IgD-negative memory B cell (primary cell): ENCODE data around the gene NOS1AP. TPM values are rescaled to one million over a fixed set of nuclear protein-coding genes. Genes with fewer than 3 reads are reported as not detected.

Experiments used
- H3K27ac Mint-ChIP-seq, 3 donors: one replicate each; pipeline ENCODE4 v1.8.0; 2020 to 2022; ENCODE audit warnings: mild to moderate bottlenecking in 3 of 3, mixed read lengths in 3 of 3, moderate library complexity in 1 of 3
- H3K27me3 Mint-ChIP-seq: one replicate; pipeline ENCODE4 v1.8.0; 2021; ENCODE audit warnings: mixed read lengths
- H3K36me3 Mint-ChIP-seq: one replicate; pipeline ENCODE4 v1.8.0; 2020; ENCODE audit warnings: mild to moderate bottlenecking, mixed read lengths
- H3K4me1 Mint-ChIP-seq, 3 donors: one replicate each; pipeline ENCODE4 v1.8.0; 2020 to 2022; ENCODE audit warnings: mixed read lengths in 3 of 3, mild to moderate bottlenecking in 1 of 3
- H3K4me3 Mint-ChIP-seq, 4 donors: one replicate each; pipeline ENCODE4 v1.8.0; 2020 to 2022; ENCODE audit warnings: mild to moderate bottlenecking in 4 of 4, mixed read lengths in 4 of 4, moderate library complexity in 3 of 4
- H3K9me3 Mint-ChIP-seq, 3 donors: one replicate each; pipeline ENCODE4 v1.8.0; 2020 to 2021; ENCODE audit warnings: mixed read lengths in 3 of 3, mild to moderate bottlenecking in 1 of 3
- polyA plus RNA-seq: library from polyadenylated mRNA; unstranded; fragments of 300-500 nt; fragmentation: Illumina TruSeq; gene quantifications from one replicate; pipeline ENCODE4 v1.2.3, GENCODE V29; 2021

The NOS1AP gene
- polyA plus RNA-seq, 1 donor from 2014 or later = not detected

GRCh38 chr1:162128693-162129356 is 59.3 kb downstream of the NOS1AP start:
- H3K4me3 Mint-ChIP-seq = no peak overlapping the region
- peaks cover 9% of the 10 kb centered on the region for H3K27me3 Mint-ChIP-seq

GRCh38 chr1:162130308-162130707 is 60.8 kb downstream of the NOS1AP start:
- Mint-ChIP-seq H3K27me3 (peaks cover 11% of the 10 kb centered on the region), H3K4me1 (no peaks in the 10 kb centered on the region), H3K36me3 (no peaks in the 10 kb centered on the region), H3K9me3 (peaks cover 2 to 4% (median 4%) of the 10 kb centered on the region in 3 donors), H3K4me3 (no peak overlapping the region), H3K27ac (no peak overlapping the region)

More at GRCh38 chr1:162128693-162129356, 59.3 kb downstream of the NOS1AP start:
- H3K9me3 Mint-ChIP-seq = peaks cover 2 to 6% (median 4%) of the 10 kb centered on the region in 3 donors
- no peak overlapping the region for H3K27ac Mint-ChIP-seq
- no peaks in the 10 kb centered on the region for H3K4me1 Mint-ChIP-seq
- no peaks in the 10 kb centered on the region for H3K36me3 Mint-ChIP-seq

GRCh38 chr1:162131400-162132321 is 62.2 kb downstream of the NOS1AP start:
- H3K4me1 Mint-ChIP-seq = no peaks in the 10 kb centered on the region
- H3K9me3 Mint-ChIP-seq = no peaks in the 10 kb centered on the region
- peaks cover 11% of the 10 kb centered on the region for H3K27me3 Mint-ChIP-seq
- H3K4me3 Mint-ChIP-seq = no peak overlapping the region
- H3K27ac Mint-ChIP-seq = no peak overlapping the region
- H3K36me3 Mint-ChIP-seq = no peaks in the 10 kb centered on the region

GRCh38 chr1:162133566-162133965 is 64.1 kb downstream of the NOS1AP start:
- H3K27me3 Mint-ChIP-seq = peaks cover 11% of the 10 kb centered on the region
- H3K9me3 Mint-ChIP-seq = no peaks in the 10 kb centered on the region
- H3K36me3 Mint-ChIP-seq = no peaks in the 10 kb centered on the region
- H3K4me1 Mint-ChIP-seq = no peaks in the 10 kb centered on the region
- no peak overlapping the region for H3K4me3 Mint-ChIP-seq
- no peak overlapping the region for H3K27ac Mint-ChIP-seq

GRCh38 chr1:162134646-162135045 is 65.2 kb downstream of the NOS1AP start:
- no peaks in the 10 kb centered on the region for H3K36me3 Mint-ChIP-seq
- no peaks in the 10 kb centered on the region for H3K4me1 Mint-ChIP-seq
- H3K27ac Mint-ChIP-seq = no peak overlapping the region
- H3K9me3 Mint-ChIP-seq = no peaks in the 10 kb centered on the region
- H3K27me3 Mint-ChIP-seq = peaks cover 9% of the 10 kb centered on the region
- no peak overlapping the region for H3K4me3 Mint-ChIP-seq

- Mint-ChIP-seq H3K9me3 (no peaks in the 10 kb centered on the region), H3K27ac (no peak overlapping the region), H3K4me1 (no peaks in the 10 kb centered on the region), H3K4me3 (no peak overlapping the region), H3K36me3 (no peaks in the 10 kb centered on the region), H3K27me3 (peaks cover 9% of the 10 kb centered on the region)
Measured at GRCh38 chr1:162135271-162135775, 65.8 kb downstream of the NOS1AP start.

GRCh38 chr1:162136760-162137159 is 67.3 kb downstream of the NOS1AP start:
- Mint-ChIP-seq H3K4me1 (no peaks in the 10 kb centered on the region), H3K9me3 (no peaks in the 10 kb centered on the region)

GRCh38 chr1:162137179-162137960 is 67.9 kb downstream of the NOS1AP start:
- no peak overlapping the region for H3K27ac Mint-ChIP-seq
- H3K4me1 Mint-ChIP-seq = no peaks in the 10 kb centered on the region
- peaks cover 9% of the 10 kb centered on the region for H3K27me3 Mint-ChIP-seq
- H3K4me3 Mint-ChIP-seq = no peak overlapping the region
- H3K36me3 Mint-ChIP-seq = peaks cover 2% of the 10 kb centered on the region
- H3K9me3 Mint-ChIP-seq = no peaks in the 10 kb centered on the region

More at GRCh38 chr1:162136760-162137159, 67.3 kb downstream of the NOS1AP start:
- Mint-ChIP-seq H3K27ac (no peak overlapping the region), H3K36me3 (peaks cover 2% of the 10 kb centered on the region), H3K27me3 (peaks cover 10% of the 10 kb centered on the region), H3K4me3 (no peak overlapping the region)

GRCh38 chr1:162138112-162138511 is 68.6 kb downstream of the NOS1AP start:
- no peaks in the 10 kb centered on the region for H3K4me1 Mint-ChIP-seq
- H3K4me3 Mint-ChIP-seq = no peak overlapping the region
- H3K27ac Mint-ChIP-seq = no peak overlapping the region
- H3K36me3 Mint-ChIP-seq = peaks cover 2% of the 10 kb centered on the region
- H3K27me3 Mint-ChIP-seq = peaks cover 12% of the 10 kb centered on the region
- no peaks in the 10 kb centered on the region for H3K9me3 Mint-ChIP-seq

- H3K27ac Mint-ChIP-seq = no peak overlapping the region
- peaks cover 2% of the 10 kb centered on the region for H3K36me3 Mint-ChIP-seq
- no peaks in the 10 kb centered on the region for H3K4me1 Mint-ChIP-seq
- H3K9me3 Mint-ChIP-seq = no peaks in the 10 kb centered on the region
- H3K4me3 Mint-ChIP-seq = no peak overlapping the region
- H3K27me3 Mint-ChIP-seq = peaks cover 12% of the 10 kb centered on the region
Measured at GRCh38 chr1:162138599-162139181, 69.2 kb downstream of the NOS1AP start.

- Mint-ChIP-seq H3K9me3 (no peaks in the 10 kb centered on the region), H3K27me3 (peaks cover 14% of the 10 kb centered on the region), H3K36me3 (peaks cover 2% of the 10 kb centered on the region), H3K4me1 (no peaks in the 10 kb centered on the region), H3K4me3 (no peak overlapping the region), H3K27ac (no peak overlapping the region)
Measured at GRCh38 chr1:162139211-162139610, 69.7 kb downstream of the NOS1AP start.

- no peak overlapping the region for H3K27ac Mint-ChIP-seq
- no peak overlapping the region for H3K4me3 Mint-ChIP-seq
- H3K9me3 Mint-ChIP-seq = no peaks in the 10 kb centered on the region
- H3K36me3 Mint-ChIP-seq = peaks cover 2% of the 10 kb centered on the region
- peaks cover 12% of the 10 kb centered on the region for H3K27me3 Mint-ChIP-seq
- no peaks in the 10 kb centered on the region for H3K4me1 Mint-ChIP-seq
Measured at GRCh38 chr1:162141281-162142054, 72.0 kb downstream of the NOS1AP start.

GRCh38 chr1:162142968-162143367 is 73.5 kb downstream of the NOS1AP start:
- H3K4me3 Mint-ChIP-seq = no peak overlapping the region
- H3K27ac Mint-ChIP-seq = no peak overlapping the region
- H3K36me3 Mint-ChIP-seq = peaks cover 2% of the 10 kb centered on the region
- H3K9me3 Mint-ChIP-seq = no peaks in the 10 kb centered on the region
- peaks cover 12% of the 10 kb centered on the region for H3K27me3 Mint-ChIP-seq
- H3K4me1 Mint-ChIP-seq = no peaks in the 10 kb centered on the region

- Mint-ChIP-seq H3K9me3 (no peaks in the 10 kb centered on the region), H3K4me3 (no peak overlapping the region), H3K27ac (no peak overlapping the region), H3K27me3 (peaks cover 12% of the 10 kb centered on the region), H3K36me3 (peaks cover 2% of the 10 kb centered on the region), H3K4me1 (no peaks in the 10 kb centered on the region)
Measured at GRCh38 chr1:162144268-162144667, 74.8 kb downstream of the NOS1AP start.
